T47D (cell line): ENCODE measurements around the gene CHORDC1.
"Not testable (repeated sequence)": the region's sequence is repeated elsewhere in the genome, so short reads cannot be mapped to it uniquely, and the experiment has no call there.

ENCODE experiments used
- DNase-seq, 2 experiments: peaks; one replicate each; pipeline versions ENCODE4 v3.0.0 to v3.0.0-alpha.2; 2011 to 2012; ENCODE audit warnings: low read depth in 1 of 2, low spot score in 1 of 2
- JUND ChIP-seq: IDR thresholded peaks from 2 replicates; pipeline ENCODE4 v1.6.1; 2012; ENCODE audit warnings: low read depth
- in situ Hi-C: cut with HindIII; loops from 2 replicates; pipeline ENCODE4 v1.10.0; 2016; ENCODE audit warnings: low sequenced_read_pairs, low pct_unique_long_range_greater_than_20kb

The CHORDC1 gene

GRCh38 chr11:90222459-90223247 is at the start of gene CHORDC1:
Gene CHORDC1 (minus strand): TSS chr11:90223049. CDS start chr11:90222954, 95 bp downstream.
- peak; percentile 93 to 97 for DNase-seq
- in situ Hi-C loops: no loop called here
- no peak for TF ChIP-seq JUND

- in situ Hi-C loops: no loop called here
- TF ChIP-seq JUND: no peak
- no peak for DNase-seq
Measured at GRCh38 chr11:90257158-90257525, 34.3 kb upstream of the CHORDC1 start.

GRCh38 chr11:90256404-90257157 is 33.7 kb upstream of the CHORDC1 start:
- no peak for DNase-seq
- no peak for TF ChIP-seq JUND
- in situ Hi-C loops: no loop called here

GRCh38 chr11:90254065-90254464 is 31.2 kb upstream of the CHORDC1 start:
- no peak; the same call in 1 of the 2 replicates for TF ChIP-seq JUND
- in situ Hi-C loops: no loop called here
- no peak for DNase-seq

- in situ Hi-C loops: no loop called here
- no peak for TF ChIP-seq JUND
- no peak for DNase-seq
Measured at GRCh38 chr11:90252053-90252452, 29.2 kb upstream of the CHORDC1 start.

GRCh38 chr11:90251599-90251998 is 28.8 kb upstream of the CHORDC1 start:
- in situ Hi-C loops: no loop called here
- peak in 1 of 2 experiments; percentile 66 for DNase-seq
- no peak for TF ChIP-seq JUND

GRCh38 chr11:90250970-90251369 is 28.1 kb upstream of the CHORDC1 start:
- TF ChIP-seq JUND: no peak
- in situ Hi-C loops: no loop called here
- no peak for DNase-seq

GRCh38 chr11:90246468-90246867 is 23.6 kb upstream of the CHORDC1 start:
- no peak for TF ChIP-seq JUND
- DNase-seq: no peak

GRCh38 chr11:90243534-90243933 is 20.7 kb upstream of the CHORDC1 start:
- no peak for TF ChIP-seq JUND
- in situ Hi-C loops: no loop called here

More at GRCh38 chr11:90246468-90246867, 23.6 kb upstream of the CHORDC1 start:
- in situ Hi-C loops: no loop called here

GRCh38 chr11:90242894-90243416 is 20.1 kb upstream of the CHORDC1 start:
- in situ Hi-C loops: no loop called here
- TF ChIP-seq JUND: no peak
- DNase-seq: no peak

More at GRCh38 chr11:90243534-90243933, 20.7 kb upstream of the CHORDC1 start:
- DNase-seq: no peak

GRCh38 chr11:90241414-90241813 is 18.6 kb upstream of the CHORDC1 start:
- no peak for DNase-seq
- in situ Hi-C loops: no loop called here
- no peak for TF ChIP-seq JUND

GRCh38 chr11:90239967-90240636 is 17.3 kb upstream of the CHORDC1 start:
- DNase-seq, in situ Hi-C loops: not testable (repeated sequence)
